Measurements from ENCODE around the gene ZNF692.

ZNF692 gene

GRCh38 chr1:248881261-248881660 is 22.4 kb upstream of the ZNF692 start:
- DNase-seq (ENCODE audit: low read depth, low spot score): no peak

- DNase-seq (ENCODE audit: low read depth, low spot score): peak; percentile 90
Measured at GRCh38 chr1:248873993-248874533, 15.2 kb upstream of the ZNF692 start.

GRCh38 chr1:248873409-248873992 is 14.6 kb upstream of the ZNF692 start:
- peak; percentile 98 for DNase-seq (ENCODE audit: low read depth, low spot score)

- peak; percentile 83 for DNase-seq (ENCODE audit: low read depth, low spot score)
Measured at GRCh38 chr1:248872752-248873408, 14.0 kb upstream of the ZNF692 start.

GRCh38 chr1:248871837-248872401 is 13.0 kb upstream of the ZNF692 start:
- DNase-seq (ENCODE audit: low read depth, low spot score): no peak

GRCh38 chr1:248862998-248863881 is 4.4 kb upstream of the ZNF692 start:
- peak; percentile 86 for DNase-seq (ENCODE audit: low read depth, low spot score)

- no peak for DNase-seq (ENCODE audit: low read depth, low spot score)
Measured at GRCh38 chr1:248862695-248862997, 3.8 kb upstream of the ZNF692 start.

GRCh38 chr1:248861616-248862015 is 2.7 kb upstream of the ZNF692 start:
- no peak for DNase-seq (ENCODE audit: low read depth, low spot score)

- no peak for DNase-seq (ENCODE audit: low read depth, low spot score)
Measured at GRCh38 chr1:248860007-248860406, 1.1 kb upstream of the ZNF692 start.

- peak; percentile 80 for DNase-seq (ENCODE audit: low read depth, low spot score)
Measured at GRCh38 chr1:248858096-248858890, 592 bp downstream of the ZNF692 start.

- DNase-seq (ENCODE audit: low read depth, low spot score): no peak
Measured at GRCh38 chr1:248857749-248858095, 1.2 kb downstream of the ZNF692 start.

GRCh38 chr1:248857201-248857600 is 1.7 kb downstream of the ZNF692 start:
- no peak for DNase-seq (ENCODE audit: low read depth, low spot score)

- DNase-seq (ENCODE audit: low read depth, low spot score): no peak
Measured at GRCh38 chr1:248856176-248856575, 2.7 kb downstream of the ZNF692 start.

GRCh38 chr1:248855580-248855979 is 3.3 kb downstream of the ZNF692 start:
- DNase-seq (ENCODE audit: low read depth, low spot score): no peak

GRCh38 chr1:248853663-248854375 is 5.1 kb downstream of the ZNF692 start:
- DNase-seq (ENCODE audit: low read depth, low spot score): no peak

GRCh38 chr1:248852481-248853405 is 6.1 kb downstream of the ZNF692 start:
- DNase-seq (ENCODE audit: low read depth, low spot score): peak; percentile 39

- DNase-seq (ENCODE audit: low read depth, low spot score): no peak
Measured at GRCh38 chr1:248851390-248851789, 7.5 kb downstream of the ZNF692 start.

GRCh38 chr1:248850536-248851251 is 8.2 kb downstream of the ZNF692 start:
- DNase-seq (ENCODE audit: low read depth, low spot score): no peak

GRCh38 chr1:248850124-248850523 is 8.8 kb downstream of the ZNF692 start:
- no peak for DNase-seq (ENCODE audit: low read depth, low spot score)

Measured in astrocyte of the hippocampus (primary cell).